Measurements from ENCODE around the gene GRIK4.

DNA sequence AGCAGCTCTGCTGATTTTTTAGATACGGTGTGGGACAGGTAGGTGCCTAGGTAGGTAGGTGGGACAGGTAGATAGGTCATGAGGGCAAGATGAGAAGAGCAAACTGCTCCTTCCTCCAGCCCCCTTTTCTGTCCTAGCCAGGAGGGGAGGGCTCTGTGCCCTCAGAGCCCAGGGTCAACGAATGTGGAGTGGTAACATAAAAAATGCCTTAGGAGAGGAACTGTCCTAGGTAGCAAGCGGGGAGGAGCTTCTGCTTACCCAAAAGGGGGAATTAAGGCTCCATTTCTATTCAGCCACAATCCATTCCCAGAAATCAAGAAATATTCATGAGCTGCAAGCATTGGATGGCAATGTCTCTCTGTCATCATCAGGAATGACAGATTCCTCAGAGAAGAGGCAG lies 234.8 kb downstream of the GRIK4 start:
- TF ChIP-seq TAF1 (IDR thresholded peaks at IDR 0.05; ENCODE audit: borderline replicate concordance, insufficient read depth, low read length) (no peak), POLR2AphosphoS5 (IDR thresholded peaks at IDR 0.05; ENCODE audit: low read depth, low read length) (no peak), SIN3A (IDR thresholded peaks at IDR 0.05; ENCODE audit: borderline replicate concordance, insufficient read depth, low read length) (no peak)

Data from PFSK-1 (cell line).